Progenitor cell of endocrine pancreas (in vitro differentiated cells): ENCODE data around the gene RUNX2. TPM values are rescaled to one million over a fixed set of nuclear protein-coding genes. Genes with fewer than 3 reads are reported as not detected.

Source experiments
- DNase-seq: peaks from one replicate; pipeline ENCODE4 v3.0.0; 2021; ENCODE audit warnings: low spot score; ENCODE audit not compliant: unreplicated experiment
- H3K27ac Mint-ChIP-seq: 2 replicates; pipeline ENCODE4 v1.8.0; 2021; ENCODE audit warnings: mild to moderate bottlenecking, moderate library complexity, mixed read lengths
- H3K27me3 Mint-ChIP-seq: 2 replicates; pipeline ENCODE4 v1.8.0; 2021; ENCODE audit warnings: mixed read lengths
- H3K36me3 Mint-ChIP-seq: 2 replicates; pipeline ENCODE4 v1.8.0; 2022; ENCODE audit warnings: mixed read lengths; ENCODE audit not compliant: insufficient read depth
- H3K4me1 Mint-ChIP-seq: 2 replicates; pipeline ENCODE4 v1.8.0; 2021; ENCODE audit warnings: low read depth, mixed read lengths
- H3K4me3 Mint-ChIP-seq: 2 replicates; pipeline ENCODE4 v1.8.0; 2021; ENCODE audit warnings: low read depth, mild to moderate bottlenecking, moderate library complexity, mixed read lengths
- H3K9me3 Mint-ChIP-seq: 2 replicates; pipeline ENCODE4 v1.8.0; 2021; ENCODE audit warnings: low read depth, mixed read lengths
- total RNA-seq: library from RNA; stranded (reverse); gene quantifications from 2 replicates; pipeline ENCODE4 v1.2.1, GENCODE V29; 2021
- TF ChIP-seq, protein P1 (sequence below): fragments of 200-600 bp; sonication (generic); IDR thresholded peaks from one replicate; pipeline ENCODE4 v1.5.0; 2021; ENCODE audit warnings: antibody characterized with exemption, mild to moderate bottlenecking; ENCODE audit not compliant: unreplicated experiment

RUNX2 gene
- total RNA-seq, 1 donor from 2014 or later = 0.46 TPM

DNA sequence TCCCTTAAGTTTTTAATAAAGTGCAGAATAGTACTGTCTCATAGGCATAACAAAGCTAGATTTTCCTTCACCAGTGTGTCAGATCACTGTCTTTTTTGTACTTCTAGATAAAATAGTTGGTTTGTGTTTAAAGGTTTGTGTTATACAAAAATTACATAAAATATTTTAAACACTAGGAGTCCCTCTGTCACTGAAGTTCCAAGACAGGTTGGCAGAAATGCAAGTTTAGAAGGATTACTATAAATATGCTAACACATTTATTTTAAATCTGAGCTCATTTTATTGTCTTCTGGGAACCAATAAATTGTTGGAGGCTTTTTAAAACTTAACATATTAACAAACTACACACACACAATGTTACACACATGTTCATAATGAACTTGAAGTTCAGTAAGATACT lies 30.8 kb upstream of the RUNX2 start:
- peaks cover 27% of the 10 kb centered on the region for H3K36me3 Mint-ChIP-seq

DNA sequence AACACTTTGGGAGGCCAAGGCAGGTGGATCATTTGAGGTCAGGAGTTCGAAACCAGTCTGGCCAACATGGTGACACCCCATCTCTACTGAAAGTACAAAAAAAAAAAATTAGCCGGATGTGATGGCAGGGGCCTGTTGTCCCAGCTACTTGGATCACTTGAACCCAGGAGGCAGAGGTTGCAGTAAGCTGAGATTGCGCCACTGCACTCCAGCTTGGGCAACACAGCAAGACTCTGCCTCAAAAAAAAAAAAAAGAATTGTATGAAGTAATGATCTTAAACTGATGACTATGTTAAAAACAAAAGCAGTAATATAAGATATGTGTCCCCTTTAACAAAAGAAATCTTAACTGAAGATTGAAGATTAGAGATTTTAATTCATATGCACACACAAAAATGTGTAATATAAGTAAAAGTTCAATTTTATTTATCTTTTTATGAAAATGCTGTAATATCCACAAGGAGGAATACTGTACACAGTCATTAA lies 29.0 kb upstream of the RUNX2 start:
- H3K27ac Mint-ChIP-seq = no peak overlapping the region
- DNase-seq = no peak
- H3K27me3 Mint-ChIP-seq = no peaks in the 10 kb centered on the region
- H3K4me3 Mint-ChIP-seq = no peak overlapping the region
- TF ChIP-seq, protein P1, sequence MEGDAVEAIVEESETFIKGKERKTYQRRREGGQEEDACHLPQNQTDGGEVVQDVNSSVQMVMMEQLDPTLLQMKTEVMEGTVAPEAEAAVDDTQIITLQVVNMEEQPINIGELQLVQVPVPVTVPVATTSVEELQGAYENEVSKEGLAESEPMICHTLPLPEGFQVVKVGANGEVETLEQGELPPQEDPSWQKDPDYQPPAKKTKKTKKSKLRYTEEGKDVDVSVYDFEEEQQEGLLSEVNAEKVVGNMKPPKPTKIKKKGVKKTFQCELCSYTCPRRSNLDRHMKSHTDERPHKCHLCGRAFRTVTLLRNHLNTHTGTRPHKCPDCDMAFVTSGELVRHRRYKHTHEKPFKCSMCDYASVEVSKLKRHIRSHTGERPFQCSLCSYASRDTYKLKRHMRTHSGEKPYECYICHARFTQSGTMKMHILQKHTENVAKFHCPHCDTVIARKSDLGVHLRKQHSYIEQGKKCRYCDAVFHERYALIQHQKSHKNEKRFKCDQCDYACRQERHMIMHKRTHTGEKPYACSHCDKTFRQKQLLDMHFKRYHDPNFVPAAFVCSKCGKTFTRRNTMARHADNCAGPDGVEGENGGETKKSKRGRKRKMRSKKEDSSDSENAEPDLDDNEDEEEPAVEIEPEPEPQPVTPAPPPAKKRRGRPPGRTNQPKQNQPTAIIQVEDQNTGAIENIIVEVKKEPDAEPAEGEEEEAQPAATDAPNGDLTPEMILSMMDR = no peak
- H3K4me1 Mint-ChIP-seq = peaks cover 4% of the 10 kb centered on the region
- peaks cover 21% of the 10 kb centered on the region for H3K36me3 Mint-ChIP-seq
- H3K9me3 Mint-ChIP-seq = peaks cover 20% of the 10 kb centered on the region

More for the DNA sequence above, 30.8 kb upstream of the RUNX2 start:
- peaks cover 12% of the 10 kb centered on the region for H3K4me1 Mint-ChIP-seq
- no peaks in the 10 kb centered on the region for H3K27me3 Mint-ChIP-seq
- DNase-seq = no peak
- H3K9me3 Mint-ChIP-seq = peaks cover 31% of the 10 kb centered on the region
- no peak overlapping the region for H3K4me3 Mint-ChIP-seq
- TF ChIP-seq, protein P1 = no peak
- H3K27ac Mint-ChIP-seq = no peak overlapping the region

- Mint-ChIP-seq H3K9me3 (peaks cover 13% of the 10 kb centered on the region), H3K4me1 (peaks cover 4% of the 10 kb centered on the region), H3K27ac (peak overlapping the region; percentile 40), H3K4me3 (no peak overlapping the region), H3K36me3 (peaks cover 13% of the 10 kb centered on the region), H3K27me3 (no peaks in the 10 kb centered on the region)
- TF ChIP-seq, protein P1 = no peak
- no peak for DNase-seq
These were observed 27.4 kb upstream of the RUNX2 start for GRCh38 chr6:45300736-45301135.

DNA sequence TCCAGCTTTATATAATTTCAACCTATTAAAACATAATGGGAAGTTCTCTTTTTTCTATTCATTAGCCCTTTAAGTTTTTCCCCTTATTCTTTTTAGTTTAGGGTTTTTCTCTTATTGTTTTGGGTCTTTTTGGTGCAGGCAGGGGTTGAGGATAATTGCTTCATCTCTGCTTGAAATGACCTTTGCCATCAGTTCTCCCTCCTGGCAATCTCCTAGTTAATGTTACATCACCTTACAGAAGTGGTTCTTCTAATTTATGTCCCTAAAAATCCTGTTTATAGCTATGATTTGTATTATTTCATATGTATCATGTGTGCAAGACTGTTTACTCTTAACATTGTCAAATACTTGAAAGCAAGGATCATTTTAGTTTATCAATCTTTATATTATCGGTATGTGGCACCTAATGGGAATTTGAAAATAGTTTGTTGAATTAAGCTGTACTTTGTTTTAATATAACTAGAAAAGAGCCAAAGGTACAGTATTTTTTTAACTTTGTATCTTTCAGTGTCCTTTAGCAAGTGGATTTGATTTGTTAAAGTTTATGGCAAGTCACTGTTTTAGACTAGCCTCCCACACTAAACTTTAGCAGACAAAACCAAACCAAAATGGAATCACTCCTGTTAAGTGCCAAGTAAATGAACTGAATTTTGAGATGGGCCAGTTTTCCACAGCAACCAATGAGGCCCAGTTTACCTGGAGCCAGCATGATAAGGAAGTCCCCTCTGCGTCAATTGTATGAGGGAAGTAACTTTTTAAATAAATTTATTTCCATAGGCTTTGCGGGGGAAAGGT lies 26.6 kb upstream of the RUNX2 start:
- TF ChIP-seq, protein P1 = no peak
- peaks cover 4% of the 10 kb centered on the region for H3K4me1 Mint-ChIP-seq
- H3K4me3 Mint-ChIP-seq = no peak overlapping the region
- peaks cover 18% of the 10 kb centered on the region for H3K36me3 Mint-ChIP-seq
- no peak for DNase-seq
- no peaks in the 10 kb centered on the region for H3K27me3 Mint-ChIP-seq
- no peak overlapping the region for H3K27ac Mint-ChIP-seq
- peaks cover 20% of the 10 kb centered on the region for H3K9me3 Mint-ChIP-seq

DNA sequence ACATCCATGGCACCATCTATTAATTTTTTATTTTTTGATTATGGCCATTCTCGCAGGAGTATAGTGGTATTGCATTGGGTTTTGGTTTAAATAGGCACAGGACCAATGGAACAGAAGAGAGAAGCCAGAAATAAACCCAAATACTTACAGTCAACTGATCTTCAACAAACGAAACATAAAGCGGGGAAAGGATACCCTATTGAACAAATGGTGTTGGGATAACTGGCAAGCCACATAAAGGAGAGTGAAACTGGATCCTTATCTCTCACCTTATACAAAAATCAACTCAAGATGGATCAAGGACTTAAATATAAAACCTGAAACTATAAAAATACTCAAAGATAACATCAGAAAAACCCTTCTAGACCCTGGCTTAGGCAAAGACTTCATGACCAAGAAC lies 25.3 kb upstream of the RUNX2 start:
- H3K9me3 Mint-ChIP-seq = peaks cover 26% of the 10 kb centered on the region
- no peak overlapping the region for H3K27ac Mint-ChIP-seq
- peaks cover 23% of the 10 kb centered on the region for H3K36me3 Mint-ChIP-seq
- TF ChIP-seq, protein P1 = no peak
- H3K4me1 Mint-ChIP-seq = peaks cover 4% of the 10 kb centered on the region
- H3K27me3 Mint-ChIP-seq = no peaks in the 10 kb centered on the region
- H3K4me3 Mint-ChIP-seq = no peak overlapping the region
- DNase-seq = no peak
